ENCODE measurements around the gene RAD51B. TPM values are rescaled to one million over a fixed set of nuclear protein-coding genes. Genes with fewer than 3 reads are reported as not detected.
A peak's percentile ranks its signal among the peaks of the same experiment; 100 is the strongest.

Gene RAD51B
- total and polyA plus RNA-seq, 8 donors = 1.8 to 30.7 (median 15.3) TPM

DNA sequence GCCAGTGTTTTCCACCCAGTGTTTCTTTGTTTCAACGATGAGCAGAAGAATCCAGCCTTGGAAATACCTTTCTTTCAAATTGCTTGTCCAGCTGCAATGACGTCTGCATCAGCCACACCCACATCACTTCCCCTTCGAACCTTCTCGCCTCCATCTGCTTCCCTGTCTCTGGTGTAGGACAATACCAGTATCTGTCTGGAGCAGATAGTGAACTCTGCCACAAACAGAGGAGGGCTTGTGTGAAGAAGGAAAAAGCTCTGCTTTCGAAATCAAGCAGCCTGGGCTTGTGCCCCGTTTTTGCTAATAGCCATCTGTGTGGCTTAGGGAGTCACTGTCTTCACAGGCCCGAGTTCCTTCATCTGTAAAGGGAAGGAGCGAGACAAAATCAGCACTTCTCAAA lies 557.9 kb downstream of the RAD51B start:
- peak in 1 of 2 donors; percentile 81 for DNase-seq
- no peaks in the 10 kb centered on the region for H3K9me3 ChIP-seq
- no peak overlapping the region for H3K4me3 ChIP-seq
- H3K36me3 ChIP-seq = no peaks in the 10 kb centered on the region
- no peaks in the 10 kb centered on the region for H3K27me3 ChIP-seq
- peak in 1 of 3 donors; percentile 11 for TF ChIP-seq POLR2AphosphoS5 (IDR thresholded peaks at IDR 0.05)
- no peak for TF ChIP-seq EP300 (IDR thresholded peaks at IDR 0.05)
- peaks cover 0 to 33% (median 24%) of the 10 kb centered on the region in 4 donors for H3K4me1 ChIP-seq
- intact Hi-C loops (cut with DNase I; ENCODE audit: low total_unique reads) = no loop called here
- H3K27ac ChIP-seq = peak overlapping the region in 4 of 5 donors; percentile 3 to 70 (median 60)
- WGBS, 5 donors = 38 to 52% (median 44%) methylated on average over 8 of the region's 8 CpGs

DNA sequence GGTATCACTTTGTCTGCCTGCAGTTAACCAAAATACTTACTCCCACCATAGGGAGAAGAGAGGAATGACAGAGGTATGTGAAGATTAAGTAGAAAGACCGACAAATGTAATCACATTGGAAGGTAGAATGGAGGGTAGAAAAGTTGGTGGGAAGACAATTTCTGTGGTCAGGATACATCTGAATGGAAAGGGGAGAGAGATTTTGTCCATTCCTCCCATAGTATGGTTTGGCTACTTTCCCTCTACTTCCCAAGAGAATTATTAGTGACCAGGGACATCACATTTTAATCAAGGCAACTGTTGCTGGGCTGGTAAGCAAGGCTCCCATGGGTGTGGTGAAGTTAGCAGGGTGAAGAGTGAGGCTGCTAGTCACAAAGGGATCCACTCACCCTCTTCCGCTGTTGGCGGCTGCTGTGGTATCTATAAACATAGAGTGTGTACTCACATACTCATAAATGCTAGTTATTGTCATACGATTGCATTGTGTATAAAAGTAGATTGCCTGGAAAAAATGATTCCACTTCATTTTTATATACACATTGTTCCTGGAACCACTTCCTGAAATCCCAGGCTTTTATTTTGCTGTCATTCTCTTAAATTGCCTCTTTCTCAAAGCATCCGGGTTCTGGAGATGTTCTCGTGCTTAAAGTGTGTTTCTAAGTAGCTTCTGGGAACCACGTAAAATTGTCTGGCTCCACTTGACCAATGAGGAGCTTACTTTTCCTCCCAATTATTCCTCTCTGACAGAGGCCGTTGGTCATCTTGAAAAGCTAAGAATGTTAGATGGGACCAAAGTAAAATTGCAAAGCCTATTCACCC lies 560.1 kb downstream of the RAD51B start:
- peaks cover 7 to 45% (median 24%) of the 10 kb centered on the region in 4 donors for H3K4me1 ChIP-seq
- no peak overlapping the region for H3K4me3 ChIP-seq
- intact Hi-C loops (cut with DNase I; ENCODE audit: low total_unique reads) = no loop called here

DNA sequence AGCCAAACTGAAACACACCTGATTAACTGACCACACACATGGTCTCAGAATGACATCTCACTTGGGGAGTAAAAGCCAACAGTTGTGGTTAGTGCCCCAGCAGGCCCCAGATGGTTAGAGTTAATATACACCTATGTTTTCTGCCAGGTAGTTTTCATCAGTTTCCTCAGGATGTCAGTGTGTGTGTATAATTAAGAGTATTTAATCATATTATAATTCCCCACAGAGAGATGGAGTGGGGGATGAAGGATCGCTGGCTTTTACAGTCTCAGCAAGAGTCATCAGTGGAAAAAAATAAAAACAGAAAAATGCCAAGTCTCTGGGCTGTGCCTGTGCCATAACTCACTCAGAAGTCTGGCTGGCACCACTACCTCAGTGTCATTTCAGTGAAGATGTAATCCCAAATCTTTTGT lies 560.8 kb downstream of the RAD51B start:
- Histone ChIP-seq H3K27ac (peak overlapping the region in 2 of 5 donors; percentile 6 to 25), H3K36me3 (no peaks in the 10 kb centered on the region), H3K4me1 (peaks cover 8 to 42% (median 24%) of the 10 kb centered on the region in 4 donors), H3K4me3 (no peak overlapping the region), H3K27me3 (no peaks in the 10 kb centered on the region), H3K9me3 (no peaks in the 10 kb centered on the region)
- TF ChIP-seq POLR2AphosphoS5 (IDR thresholded peaks at IDR 0.05) (no peak), POLR2A (IDR thresholded peaks at IDR 0.05) (no peak), EP300 (IDR thresholded peaks at IDR 0.05) (no peak)
- TF ChIP-seq, protein P1, sequence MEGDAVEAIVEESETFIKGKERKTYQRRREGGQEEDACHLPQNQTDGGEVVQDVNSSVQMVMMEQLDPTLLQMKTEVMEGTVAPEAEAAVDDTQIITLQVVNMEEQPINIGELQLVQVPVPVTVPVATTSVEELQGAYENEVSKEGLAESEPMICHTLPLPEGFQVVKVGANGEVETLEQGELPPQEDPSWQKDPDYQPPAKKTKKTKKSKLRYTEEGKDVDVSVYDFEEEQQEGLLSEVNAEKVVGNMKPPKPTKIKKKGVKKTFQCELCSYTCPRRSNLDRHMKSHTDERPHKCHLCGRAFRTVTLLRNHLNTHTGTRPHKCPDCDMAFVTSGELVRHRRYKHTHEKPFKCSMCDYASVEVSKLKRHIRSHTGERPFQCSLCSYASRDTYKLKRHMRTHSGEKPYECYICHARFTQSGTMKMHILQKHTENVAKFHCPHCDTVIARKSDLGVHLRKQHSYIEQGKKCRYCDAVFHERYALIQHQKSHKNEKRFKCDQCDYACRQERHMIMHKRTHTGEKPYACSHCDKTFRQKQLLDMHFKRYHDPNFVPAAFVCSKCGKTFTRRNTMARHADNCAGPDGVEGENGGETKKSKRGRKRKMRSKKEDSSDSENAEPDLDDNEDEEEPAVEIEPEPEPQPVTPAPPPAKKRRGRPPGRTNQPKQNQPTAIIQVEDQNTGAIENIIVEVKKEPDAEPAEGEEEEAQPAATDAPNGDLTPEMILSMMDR (IDR thresholded peaks at IDR 0.05) = no peak
- 68 to 93% (median 86%) methylated on average over 1 of the region's 1 CpG for WGBS, 5 donors
- intact Hi-C loops (cut with DNase I; ENCODE audit: low total_unique reads) = no loop called here
- no peak for DNase-seq

More for the DNA sequence above, 560.1 kb downstream of the RAD51B start:
- H3K9me3 ChIP-seq = no peaks in the 10 kb centered on the region
- H3K36me3 ChIP-seq = no peaks in the 10 kb centered on the region
- TF ChIP-seq EP300 (IDR thresholded peaks at IDR 0.05) (no peak), POLR2AphosphoS5 (IDR thresholded peaks at IDR 0.05) (no peak), POLR2A (IDR thresholded peaks at IDR 0.05) (no peak)
- TF ChIP-seq, protein P1 (IDR thresholded peaks at IDR 0.05) = no peak
- no peaks in the 10 kb centered on the region for H3K27me3 ChIP-seq
- WGBS, 5 donors = 84 to 89% (median 84%) methylated on average over 8 of the region's 8 CpGs
- H3K27ac ChIP-seq = peak overlapping the region in 3 of 5 donors; percentile 6 to 25 (median 16)
- DNase-seq = no peak

DNA sequence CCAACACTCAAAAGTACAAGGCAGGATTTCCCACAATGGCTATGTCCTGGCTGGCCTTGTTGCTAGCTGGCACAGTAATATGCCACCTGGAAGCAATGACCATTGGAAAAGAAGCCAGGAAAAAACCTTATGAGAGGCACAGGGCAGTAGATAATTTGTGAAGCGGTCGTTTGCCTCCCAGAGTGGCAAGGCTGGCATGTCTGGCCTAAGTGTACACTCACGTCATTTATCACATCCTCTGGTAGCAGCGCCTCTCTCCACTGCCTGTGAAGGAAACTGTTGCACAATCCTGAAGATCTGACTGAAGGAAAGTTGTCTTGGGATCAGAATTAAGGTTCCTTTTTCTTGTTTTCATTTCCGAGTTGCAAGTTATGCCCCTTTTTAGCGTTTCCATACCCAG lies 564.8 kb downstream of the RAD51B start:
- Histone ChIP-seq H3K4me1 (peaks cover 0 to 41% (median 24%) of the 10 kb centered on the region in 4 donors), H3K27ac (peak overlapping the region; percentile 16 to 80 (median 75)), H3K27me3 (no peaks in the 10 kb centered on the region), H3K9me3 (no peaks in the 10 kb centered on the region), H3K4me3 (no peak overlapping the region), H3K36me3 (no peaks in the 10 kb centered on the region)
- WGBS, 5 donors = 22 to 51% (median 36%) methylated on average over 6 of the region's 6 CpGs
- intact Hi-C loops (cut with DNase I; ENCODE audit: low total_unique reads) = no loop called here
- TF ChIP-seq POLR2A (IDR thresholded peaks at IDR 0.05) (no peak), POLR2AphosphoS5 (IDR thresholded peaks at IDR 0.05) (peak in 2 of 3 donors; percentile 36 to 48), EP300 (IDR thresholded peaks at IDR 0.05) (no peak)
- DNase-seq = peak in 1 of 2 donors; percentile 58

DNA sequence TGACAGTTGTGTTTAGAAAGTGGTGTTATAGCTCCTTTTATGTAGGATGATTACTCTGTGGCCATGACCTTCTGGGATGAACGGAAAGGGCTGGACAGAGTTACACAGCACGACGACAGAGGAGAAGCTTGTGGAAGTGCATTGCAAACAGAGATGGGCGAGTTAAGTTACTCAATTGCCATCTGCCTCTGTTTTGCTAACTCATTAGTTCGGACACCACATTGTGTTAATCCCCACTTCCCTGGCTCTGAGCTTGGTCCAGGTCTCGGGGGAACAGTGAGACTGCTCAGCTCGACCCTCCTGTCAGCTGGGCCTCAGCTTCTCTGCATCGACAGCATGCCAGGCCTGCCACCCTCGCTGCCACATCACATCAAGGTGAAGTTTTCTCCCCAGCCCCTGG lies 565.3 kb downstream of the RAD51B start:
- DNase-seq = peak in 1 of 2 donors; percentile 33
- H3K36me3 ChIP-seq = no peaks in the 10 kb centered on the region
- WGBS, 5 donors = 76 to 86% (median 84%) methylated on average over 9 of the region's 9 CpGs
- H3K27me3 ChIP-seq = no peaks in the 10 kb centered on the region
- H3K27ac ChIP-seq = peak overlapping the region in 4 of 5 donors; percentile 58 to 80 (median 76)
- intact Hi-C loops (cut with DNase I; ENCODE audit: low total_unique reads) = no loop called here
- H3K4me1 ChIP-seq = peaks cover 0 to 36% (median 24%) of the 10 kb centered on the region in 4 donors
- no peak for TF ChIP-seq POLR2AphosphoS5 (IDR thresholded peaks at IDR 0.05)
- TF ChIP-seq EP300 (IDR thresholded peaks at IDR 0.05) = no peak
- no peak overlapping the region for H3K4me3 ChIP-seq
- no peaks in the 10 kb centered on the region for H3K9me3 ChIP-seq
